Stimulated activated naive CD8-positive, alpha-beta T cell treated with anti-CD3 and anti-CD28 coated beads, Interleukin-15, amount 100 ng/mL, for 72 hours (primary cell): ENCODE measurements around the gene ARRDC3.

Experiments
- ATAC-seq: fragments of 150-1000 bp; cut with Tn5 transposase; 2 replicates; pipeline ENCODE4 v1.10.0; 2021; ENCODE audit warnings: mild to moderate bottlenecking, moderate library complexity
- DNase-seq, 2 donors: peaks; one replicate each; pipeline ENCODE4 v3.0.0; 2021 to 2022
- H3K27ac Mint-ChIP-seq, 2 donors: one replicate each; pipeline ENCODE4 v1.8.0; 2022; ENCODE audit warnings: mild to moderate bottlenecking in 2 of 2, mixed read lengths in 2 of 2, moderate library complexity in 2 of 2
- H3K27me3 Mint-ChIP-seq: one replicate; pipeline ENCODE4 v1.8.0; 2022; ENCODE audit warnings: mixed read lengths
- H3K4me1 Mint-ChIP-seq: one replicate; pipeline ENCODE4 v1.8.0; 2022; ENCODE audit warnings: mild to moderate bottlenecking, mixed read lengths
- H3K4me3 Mint-ChIP-seq, 2 donors: one replicate each; pipeline ENCODE4 v1.8.0; 2022; ENCODE audit warnings: mild to moderate bottlenecking in 2 of 2, mixed read lengths in 2 of 2, moderate library complexity in 1 of 2
- H3K9me3 Mint-ChIP-seq, 2 donors: one replicate each; pipeline ENCODE4 v1.8.0; 2022; ENCODE audit warnings: mixed read lengths in 2 of 2

ARRDC3 gene

GRCh38 chr5:91379246-91379913 lies 3.7 kb downstream of the ARRDC3 start:
- Mint-ChIP-seq H3K4me3 (peak overlapping the region; percentile 88 to 92), H3K4me1 (peaks cover 30% of the 10 kb centered on the region), H3K27ac (peak overlapping the region; percentile 99), H3K27me3 (no peaks in the 10 kb centered on the region), H3K9me3 (no peaks in the 10 kb centered on the region)
- ATAC-seq (no peak), DNase-seq (no peak)

GRCh38 chr5:91378752-91379211 lies 4.3 kb downstream of the ARRDC3 start:
- Mint-ChIP-seq H3K27ac (peak overlapping the region; percentile 99), H3K9me3 (no peaks in the 10 kb centered on the region), H3K4me3 (peak overlapping the region; percentile 77 to 92), H3K27me3 (no peaks in the 10 kb centered on the region), H3K4me1 (peaks cover 27% of the 10 kb centered on the region)
- ATAC-seq (no peak), DNase-seq (no peak)

GRCh38 chr5:91374893-91375520 lies 8.1 kb downstream of the ARRDC3 start:
- no peaks in the 10 kb centered on the region for H3K9me3 Mint-ChIP-seq
- H3K27ac Mint-ChIP-seq, result no peak overlapping the region
- peak overlapping the region in 1 of 2 donors; percentile 64 for H3K4me3 Mint-ChIP-seq
- H3K27me3 Mint-ChIP-seq, result no peaks in the 10 kb centered on the region
- DNase-seq (no peak), ATAC-seq (no peak)
- peaks cover 49% of the 10 kb centered on the region for H3K4me1 Mint-ChIP-seq

GRCh38 chr5:91373600-91373999 lies 9.5 kb downstream of the ARRDC3 start:
- H3K4me1 Mint-ChIP-seq, result peaks cover 50% of the 10 kb centered on the region
- no peak overlapping the region for H3K4me3 Mint-ChIP-seq
- ATAC-seq, result no peak

GRCh38 chr5:91373006-91373405 lies 10.1 kb downstream of the ARRDC3 start:
- H3K4me3 Mint-ChIP-seq, result peak overlapping the region in 1 of 2 donors; percentile 7

More at GRCh38 chr5:91373600-91373999, 9.5 kb downstream of the ARRDC3 start:
- no peak for DNase-seq
- Mint-ChIP-seq H3K9me3 (no peaks in the 10 kb centered on the region), H3K27ac (no peak overlapping the region), H3K27me3 (no peaks in the 10 kb centered on the region)

GRCh38 chr5:91369480-91369879 lies 13.6 kb downstream of the ARRDC3 start:
- H3K9me3 Mint-ChIP-seq, result no peaks in the 10 kb centered on the region
- peaks cover 33% of the 10 kb centered on the region for H3K4me1 Mint-ChIP-seq
- DNase-seq, result no peak
- ATAC-seq, result no peak
- no peak overlapping the region for H3K27ac Mint-ChIP-seq
- no peaks in the 10 kb centered on the region for H3K27me3 Mint-ChIP-seq
- H3K4me3 Mint-ChIP-seq, result no peak overlapping the region

More at GRCh38 chr5:91373006-91373405, 10.1 kb downstream of the ARRDC3 start:
- peaks cover 53% of the 10 kb centered on the region for H3K4me1 Mint-ChIP-seq
- H3K27ac Mint-ChIP-seq, result peak overlapping the region in 1 of 2 donors; percentile 20
- no peaks in the 10 kb centered on the region for H3K9me3 Mint-ChIP-seq
- DNase-seq, result no peak
- H3K27me3 Mint-ChIP-seq, result no peaks in the 10 kb centered on the region
- ATAC-seq, result no peak

GRCh38 chr5:91367908-91368648 lies 15.0 kb downstream of the ARRDC3 start:
- H3K27me3 Mint-ChIP-seq, result no peaks in the 10 kb centered on the region
- DNase-seq, result no peak

GRCh38 chr5:91367344-91367743 lies 15.8 kb downstream of the ARRDC3 start:
- H3K9me3 Mint-ChIP-seq, result peaks cover 2 to 4% of the 10 kb centered on the region in 2 donors
- H3K4me1 Mint-ChIP-seq, result peaks cover 19% of the 10 kb centered on the region
- DNase-seq, result no peak
- no peak overlapping the region for H3K4me3 Mint-ChIP-seq
- H3K27me3 Mint-ChIP-seq, result no peaks in the 10 kb centered on the region
- H3K27ac Mint-ChIP-seq, result no peak overlapping the region
- ATAC-seq, result no peak

More at GRCh38 chr5:91367908-91368648, 15.0 kb downstream of the ARRDC3 start:
- Mint-ChIP-seq H3K4me3 (no peak overlapping the region), H3K4me1 (peaks cover 25% of the 10 kb centered on the region), H3K27ac (no peak overlapping the region), H3K9me3 (no peaks in the 10 kb centered on the region)
- no peak for ATAC-seq

- H3K4me3 Mint-ChIP-seq, result no peak overlapping the region
- no peaks in the 10 kb centered on the region for H3K27me3 Mint-ChIP-seq
- no peak for ATAC-seq
- H3K27ac Mint-ChIP-seq, result no peak overlapping the region
- H3K4me1 Mint-ChIP-seq, result peaks cover 19% of the 10 kb centered on the region
- DNase-seq, result no peak
- peaks cover 10 to 12% of the 10 kb centered on the region in 2 donors for H3K9me3 Mint-ChIP-seq
Measured at GRCh38 chr5:91366551-91366950, 16.6 kb downstream of the ARRDC3 start.

GRCh38 chr5:91365498-91365897 lies 17.6 kb downstream of the ARRDC3 start:
- H3K4me1 Mint-ChIP-seq, result peaks cover 19% of the 10 kb centered on the region
- H3K27ac Mint-ChIP-seq, result no peak overlapping the region
- peaks cover 20% of the 10 kb centered on the region in 2 donors for H3K9me3 Mint-ChIP-seq
- no peaks in the 10 kb centered on the region for H3K27me3 Mint-ChIP-seq
- H3K4me3 Mint-ChIP-seq, result no peak overlapping the region
- ATAC-seq (no peak), DNase-seq (no peak)

- Mint-ChIP-seq H3K4me1 (peaks cover 13% of the 10 kb centered on the region), H3K27ac (no peak overlapping the region), H3K9me3 (peaks cover 20% of the 10 kb centered on the region in 2 donors), H3K4me3 (no peak overlapping the region), H3K27me3 (no peaks in the 10 kb centered on the region)
- ATAC-seq (no peak), DNase-seq (no peak)
Measured at GRCh38 chr5:91362935-91363334, 20.2 kb downstream of the ARRDC3 start.

GRCh38 chr5:91361790-91362189 lies 21.3 kb downstream of the ARRDC3 start:
- DNase-seq (no peak), ATAC-seq (peak; percentile 58)
- H3K9me3 Mint-ChIP-seq, result peaks cover 20% of the 10 kb centered on the region in 2 donors
- H3K4me1 Mint-ChIP-seq, result peaks cover 13% of the 10 kb centered on the region
- H3K27ac Mint-ChIP-seq, result peak overlapping the region in 1 of 2 donors; percentile 92
- peak overlapping the region in 1 of 2 donors; percentile 23 for H3K4me3 Mint-ChIP-seq
- H3K27me3 Mint-ChIP-seq, result peaks cover 9% of the 10 kb centered on the region

GRCh38 chr5:91361055-91361701 lies 21.9 kb downstream of the ARRDC3 start:
- H3K9me3 Mint-ChIP-seq, result peaks cover 20% of the 10 kb centered on the region in 2 donors
- H3K4me1 Mint-ChIP-seq, result peaks cover 13% of the 10 kb centered on the region
- ATAC-seq, result peak; percentile 96
- H3K27ac Mint-ChIP-seq, result peak overlapping the region in 1 of 2 donors; percentile 92
- H3K27me3 Mint-ChIP-seq, result peaks cover 9% of the 10 kb centered on the region
- DNase-seq, result no peak
- peak overlapping the region in 1 of 2 donors; percentile 23 for H3K4me3 Mint-ChIP-seq

- Mint-ChIP-seq H3K4me1 (peaks cover 13% of the 10 kb centered on the region), H3K9me3 (peaks cover 20% of the 10 kb centered on the region in 2 donors), H3K27me3 (peaks cover 9% of the 10 kb centered on the region), H3K4me3 (no peak overlapping the region), H3K27ac (no peak overlapping the region)
- no peak for ATAC-seq
- DNase-seq, result peak in 1 of 2 donors; percentile 13
Measured at GRCh38 chr5:91359962-91360609, 23.0 kb downstream of the ARRDC3 start.

- peaks cover 20% of the 10 kb centered on the region in 2 donors for H3K9me3 Mint-ChIP-seq
- no peak for ATAC-seq
Measured at GRCh38 chr5:91357806-91358205, 25.3 kb downstream of the ARRDC3 start.

More at GRCh38 chr5:91357806-91358205, 25.3 kb downstream of the ARRDC3 start:
- H3K4me3 Mint-ChIP-seq, result no peak overlapping the region
- no peak for DNase-seq
- H3K27ac Mint-ChIP-seq, result no peak overlapping the region
- H3K27me3 Mint-ChIP-seq, result peaks cover 9% of the 10 kb centered on the region
- peaks cover 13% of the 10 kb centered on the region for H3K4me1 Mint-ChIP-seq
